Activated T-helper 2 cell treated with anti-CD3 and anti-CD28 coated beads, Interferon-gamma antibody, Interleukin-2, Interleukin-4, amounts not matched to agents 10 μg/mL and 5 μg/mL and 100 μg/mL, durations not matched to agents 14 hours and 24 hours and 36 hours (primary cell): ENCODE measurements around the gene PNMA1. TPM values are rescaled to one million over a fixed set of nuclear protein-coding genes. Genes with fewer than 3 reads are reported as not detected.

Source experiments
- DNase-seq: peaks from one replicate; pipeline ENCODE4 v3.0.0; 2021; ENCODE audit warnings: low spot score
- H3K27ac Mint-ChIP-seq: one replicate; pipeline ENCODE4 v1.8.0; 2021; ENCODE audit warnings: mixed read lengths
- H3K27me3 Mint-ChIP-seq: one replicate; pipeline ENCODE4 v1.8.0; 2021; ENCODE audit warnings: low read depth, mixed read lengths
- H3K36me3 Mint-ChIP-seq: one replicate; pipeline ENCODE4 v1.8.0; 2021; ENCODE audit warnings: low read depth, mixed read lengths
- H3K4me1 Mint-ChIP-seq: one replicate; pipeline ENCODE4 v1.8.0; 2021; ENCODE audit warnings: low read depth, mixed read lengths
- H3K4me3 Mint-ChIP-seq: one replicate; pipeline ENCODE4 v1.8.0; 2021; ENCODE audit warnings: low read depth, mild to moderate bottlenecking, moderate library complexity, mixed read lengths
- H3K9me3 Mint-ChIP-seq: one replicate; pipeline ENCODE4 v1.8.0; 2021; ENCODE audit warnings: mixed read lengths
- intact Hi-C: fragments of 100-400 bp; cut with micrococcal nuclease; formaldehyde crosslinking; loops from one replicate; pipeline ENCODE4 v1.15.1; 2023
- total RNA-seq: library from RNA; stranded (reverse); gene quantifications from 2 replicates; pipeline ENCODE4 v1.2.3, GENCODE V29; 2022

PNMA1 gene
- total RNA-seq, 1 donor from 2014 or later, result 30.1 TPM

GRCh38 chr14:73740618-73741326 lies 26.6 kb upstream of the PNMA1 start:
- no peak for DNase-seq
- Mint-ChIP-seq H3K4me3 (peak overlapping the region; percentile 72), H3K36me3 (peaks cover 33% of the 10 kb centered on the region), H3K27me3 (no peaks in the 10 kb centered on the region), H3K4me1 (peaks cover 59% of the 10 kb centered on the region), H3K27ac (peak overlapping the region; percentile 80), H3K9me3 (no peaks in the 10 kb centered on the region)
- intact Hi-C loops, result loop anchor here (1.0 to 10.0 kb wide), 4 partner anchors 28 to 304 kb away; no protein-coding TSS in a partner anchor

- Mint-ChIP-seq H3K9me3 (no peaks in the 10 kb centered on the region), H3K27me3 (no peaks in the 10 kb centered on the region), H3K36me3 (peaks cover 38% of the 10 kb centered on the region), H3K27ac (peak overlapping the region; percentile 22), H3K4me1 (peaks cover 53% of the 10 kb centered on the region), H3K4me3 (no peak overlapping the region)
- no peak for DNase-seq
- intact Hi-C loops, result loop anchor here (2.0 to 10.0 kb wide), 3 partner anchors 27 to 305 kb away; no protein-coding TSS in a partner anchor
Observed at GRCh38 chr14:73739899-73740617, 25.9 kb upstream of the PNMA1 start.

GRCh38 chr14:73739174-73739898 lies 25.2 kb upstream of the PNMA1 start:
- H3K27me3 Mint-ChIP-seq, result no peaks in the 10 kb centered on the region
- peaks cover 46% of the 10 kb centered on the region for H3K36me3 Mint-ChIP-seq
- H3K4me1 Mint-ChIP-seq, result peaks cover 48% of the 10 kb centered on the region
- H3K27ac Mint-ChIP-seq, result peak overlapping the region; percentile 22
- H3K9me3 Mint-ChIP-seq, result no peaks in the 10 kb centered on the region
- DNase-seq, result no peak
- H3K4me3 Mint-ChIP-seq, result no peak overlapping the region
- intact Hi-C loops, result no loop called here

- H3K36me3 Mint-ChIP-seq, result peaks cover 49% of the 10 kb centered on the region
- H3K4me3 Mint-ChIP-seq, result no peak overlapping the region
- no peak overlapping the region for H3K27ac Mint-ChIP-seq
- H3K9me3 Mint-ChIP-seq, result no peaks in the 10 kb centered on the region
- no peaks in the 10 kb centered on the region for H3K27me3 Mint-ChIP-seq
- H3K4me1 Mint-ChIP-seq, result peaks cover 41% of the 10 kb centered on the region
- intact Hi-C loops, result no loop called here
- DNase-seq, result no peak
Observed at GRCh38 chr14:73738518-73739173, 24.5 kb upstream of the PNMA1 start.

GRCh38 chr14:73736842-73737241 lies 22.7 kb upstream of the PNMA1 start:
- intact Hi-C loops, result no loop called here
- no peaks in the 10 kb centered on the region for H3K9me3 Mint-ChIP-seq
- H3K4me3 Mint-ChIP-seq, result no peak overlapping the region
- peaks cover 27% of the 10 kb centered on the region for H3K4me1 Mint-ChIP-seq
- DNase-seq, result no peak
- peaks cover 58% of the 10 kb centered on the region for H3K36me3 Mint-ChIP-seq
- H3K27ac Mint-ChIP-seq, result no peak overlapping the region
- no peaks in the 10 kb centered on the region for H3K27me3 Mint-ChIP-seq

- no peaks in the 10 kb centered on the region for H3K9me3 Mint-ChIP-seq
- no peak for DNase-seq
- no peak overlapping the region for H3K4me3 Mint-ChIP-seq
- peaks cover 27% of the 10 kb centered on the region for H3K4me1 Mint-ChIP-seq
- H3K27me3 Mint-ChIP-seq, result no peaks in the 10 kb centered on the region
- H3K36me3 Mint-ChIP-seq, result peaks cover 71% of the 10 kb centered on the region
- peak overlapping the region; percentile 72 for H3K27ac Mint-ChIP-seq
- intact Hi-C loops, result no loop called here
Observed at GRCh38 chr14:73732006-73732405, 17.8 kb upstream of the PNMA1 start.

GRCh38 chr14:73731111-73731510 lies 16.9 kb upstream of the PNMA1 start:
- peaks cover 69% of the 10 kb centered on the region for H3K36me3 Mint-ChIP-seq
- H3K9me3 Mint-ChIP-seq, result no peaks in the 10 kb centered on the region
- no peak overlapping the region for H3K27ac Mint-ChIP-seq
- no peak overlapping the region for H3K4me3 Mint-ChIP-seq
- DNase-seq, result no peak
- intact Hi-C loops, result no loop called here
- no peaks in the 10 kb centered on the region for H3K27me3 Mint-ChIP-seq
- H3K4me1 Mint-ChIP-seq, result peaks cover 30% of the 10 kb centered on the region

GRCh38 chr14:73729556-73730265 lies 15.5 kb upstream of the PNMA1 start:
- intact Hi-C loops, result loop anchor here (2.0 to 5.0 kb wide), 4 partner anchors 27 to 138 kb away; no protein-coding TSS in a partner anchor
- Mint-ChIP-seq H3K27ac (peak overlapping the region; percentile 63), H3K4me3 (no peak overlapping the region)

GRCh38 chr14:73728717-73729330 lies 14.6 kb upstream of the PNMA1 start:
- Mint-ChIP-seq H3K27me3 (no peaks in the 10 kb centered on the region), H3K27ac (peak overlapping the region; percentile 84), H3K4me1 (peaks cover 35% of the 10 kb centered on the region), H3K36me3 (peaks cover 75% of the 10 kb centered on the region), H3K4me3 (no peak overlapping the region), H3K9me3 (no peaks in the 10 kb centered on the region)
- intact Hi-C loops, result loop anchor here (1.0 to 5.0 kb wide), 5 partner anchors 28 to 138 kb away; no protein-coding TSS in a partner anchor
- DNase-seq, result peak; percentile 77

More at GRCh38 chr14:73729556-73730265, 15.5 kb upstream of the PNMA1 start:
- DNase-seq, result no peak
- Mint-ChIP-seq H3K36me3 (peaks cover 73% of the 10 kb centered on the region), H3K27me3 (no peaks in the 10 kb centered on the region), H3K9me3 (no peaks in the 10 kb centered on the region), H3K4me1 (peaks cover 33% of the 10 kb centered on the region)

- Mint-ChIP-seq H3K27me3 (no peaks in the 10 kb centered on the region), H3K4me3 (no peak overlapping the region), H3K4me1 (peaks cover 37% of the 10 kb centered on the region), H3K9me3 (no peaks in the 10 kb centered on the region), H3K27ac (peak overlapping the region; percentile 38), H3K36me3 (peaks cover 83% of the 10 kb centered on the region)
- intact Hi-C loops, result loop anchor here (5.0 kb wide), 3 partner anchors 45 to 140 kb away; no protein-coding TSS in a partner anchor
- no peak for DNase-seq
Observed at GRCh38 chr14:73727166-73727565, 13.0 kb upstream of the PNMA1 start.

GRCh38 chr14:73726025-73726961 lies 12.1 kb upstream of the PNMA1 start:
- DNase-seq, result no peak
- Mint-ChIP-seq H3K27me3 (no peaks in the 10 kb centered on the region), H3K36me3 (peaks cover 85% of the 10 kb centered on the region), H3K9me3 (no peaks in the 10 kb centered on the region), H3K27ac (peak overlapping the region; percentile 71), H3K4me1 (peaks cover 34% of the 10 kb centered on the region), H3K4me3 (no peak overlapping the region)
- intact Hi-C loops, result loop anchor here (5.0 kb wide), 3 partner anchors 46 to 141 kb away; no protein-coding TSS in a partner anchor
